Smooth muscle cell (in vitro differentiated cells): ENCODE data around the gene ZNF638. TPM values are rescaled to one million over a fixed set of nuclear protein-coding genes. Genes with fewer than 3 reads are reported as not detected.
"Not testable (repeated sequence)": the region's sequence is repeated elsewhere in the genome, so short reads cannot be mapped to it uniquely, and the experiment has no call there.

ENCODE experiments used
- DNase-seq: peaks from one replicate; lab custom pipeline; 2025; ENCODE audit not compliant: unreplicated experiment; lab: John Stamatoyannopoulos, UW
- H2AFZ ChIP-seq: fragments of 200-600 bp; sonication (generic); 2 replicates; pipeline ENCODE4 v1.6.0; 2016; ENCODE audit warnings: antibody characterized with exemption, low read depth, mild to moderate bottlenecking
- H3F3A ChIP-seq: fragments of 200-600 bp; sonication (generic); 2 replicates; pipeline ENCODE4 v1.6.0; 2017; ENCODE audit warnings: antibody characterized with exemption, low read depth
- H3K27ac ChIP-seq: fragments of 200-600 bp; sonication (generic); 2 replicates; pipeline ENCODE4 v1.5.1; 2016; ENCODE audit warnings: low read depth, mild to moderate bottlenecking
- H3K27me3 ChIP-seq: fragments of 200-600 bp; sonication (generic); 2 replicates; pipeline ENCODE4 v1.6.1; 2016; ENCODE audit warnings: low read depth, mild to moderate bottlenecking
- H3K36me3 ChIP-seq: fragments of 200-600 bp; sonication (generic); 2 replicates; pipeline ENCODE4 v1.5.1; 2016; ENCODE audit warnings: low read depth
- H3K4me1 ChIP-seq: fragments of 200-600 bp; sonication (generic); 2 replicates; pipeline ENCODE4 v1.5.1; 2016; ENCODE audit warnings: low read depth
- H3K4me2 ChIP-seq: fragments of 200-600 bp; sonication (generic); 2 replicates; pipeline ENCODE4 v1.6.0; 2016; ENCODE audit warnings: mild to moderate bottlenecking
- H3K4me3 ChIP-seq: fragments of 200-600 bp; sonication (generic); 2 replicates; pipeline ENCODE4 v1.5.1; 2016; ENCODE audit warnings: mild to moderate bottlenecking
- H3K79me2 ChIP-seq: fragments of 200-600 bp; sonication (generic); 2 replicates; pipeline ENCODE4 v1.6.0; 2016; ENCODE audit warnings: low read depth, mild to moderate bottlenecking
- H3K9ac ChIP-seq: fragments of 200-600 bp; sonication (generic); 2 replicates; pipeline ENCODE4 v1.6.0; 2016; ENCODE audit warnings: low read depth
- H3K9me3 ChIP-seq: fragments of 200-600 bp; sonication (generic); replicated peaks from 2 replicates; pipeline ENCODE4 v1.5.1; 2016; ENCODE audit warnings: low read depth
- H4K20me1 ChIP-seq: fragments of 200-600 bp; sonication (generic); 2 replicates; pipeline ENCODE4 v1.6.0; 2016; ENCODE audit warnings: low read depth
- WGBS: methylation state at CpG from one replicate; pipeline ENCODE4 v1.1.7; 2016; ENCODE audit warnings: low lambda C conversion rate; 5-methylcytosine and 5-hydroxymethylcytosine counted together
- polyA plus RNA-seq: library from polyadenylated mRNA; unstranded; fragments of >200 nt; fragmentation: Nextera tagmentation; extraction: Ambion mirVana; gene quantifications from 2 replicates; pipeline ENCODE4 v1.2.1, GENCODE V29; 2016
- total RNA-seq: library from RNA; depleted of rRNA; stranded (reverse); fragments of >200 nt; gene quantifications from 2 replicates; pipeline ENCODE4 v1.2.3, GENCODE V29; 2014
- TF ChIP-seq, protein P1 (sequence below): fragments of 200-600 bp; sonication (generic); IDR thresholded peaks from 2 replicates; pipeline ENCODE4 v1.5.1; 2017; ENCODE audit warnings: borderline replicate concordance, mild to moderate bottlenecking, antibody characterized with exemption; ENCODE audit not compliant: insufficient read depth, poor library complexity, severe bottlenecking

Gene ZNF638
- total and polyA plus RNA-seq, 2 experiments from 2014 or later: 44.8 to 159 TPM

- H3K79me2 ChIP-seq: no peaks in the 10 kb centered on the region
- H3K9ac ChIP-seq: no peak overlapping the region
- H3K27ac ChIP-seq: no peak overlapping the region
- no peak overlapping the region for H3K4me3 ChIP-seq
- no peaks in the 10 kb centered on the region for H3F3A ChIP-seq
- DNase-seq: no peak
- no peaks in the 10 kb centered on the region for H3K9me3 ChIP-seq
- WGBS: 87% methylated on average over 9 of the region's 9 CpGs
- no peaks in the 10 kb centered on the region for H4K20me1 ChIP-seq
- no peaks in the 10 kb centered on the region for H3K27me3 ChIP-seq
- H3K4me1 ChIP-seq: no peaks in the 10 kb centered on the region
- no peak overlapping the region for H2AFZ ChIP-seq
- H3K4me2 ChIP-seq: no peak overlapping the region
- H3K36me3 ChIP-seq: no peaks in the 10 kb centered on the region
- TF ChIP-seq, protein P1, sequence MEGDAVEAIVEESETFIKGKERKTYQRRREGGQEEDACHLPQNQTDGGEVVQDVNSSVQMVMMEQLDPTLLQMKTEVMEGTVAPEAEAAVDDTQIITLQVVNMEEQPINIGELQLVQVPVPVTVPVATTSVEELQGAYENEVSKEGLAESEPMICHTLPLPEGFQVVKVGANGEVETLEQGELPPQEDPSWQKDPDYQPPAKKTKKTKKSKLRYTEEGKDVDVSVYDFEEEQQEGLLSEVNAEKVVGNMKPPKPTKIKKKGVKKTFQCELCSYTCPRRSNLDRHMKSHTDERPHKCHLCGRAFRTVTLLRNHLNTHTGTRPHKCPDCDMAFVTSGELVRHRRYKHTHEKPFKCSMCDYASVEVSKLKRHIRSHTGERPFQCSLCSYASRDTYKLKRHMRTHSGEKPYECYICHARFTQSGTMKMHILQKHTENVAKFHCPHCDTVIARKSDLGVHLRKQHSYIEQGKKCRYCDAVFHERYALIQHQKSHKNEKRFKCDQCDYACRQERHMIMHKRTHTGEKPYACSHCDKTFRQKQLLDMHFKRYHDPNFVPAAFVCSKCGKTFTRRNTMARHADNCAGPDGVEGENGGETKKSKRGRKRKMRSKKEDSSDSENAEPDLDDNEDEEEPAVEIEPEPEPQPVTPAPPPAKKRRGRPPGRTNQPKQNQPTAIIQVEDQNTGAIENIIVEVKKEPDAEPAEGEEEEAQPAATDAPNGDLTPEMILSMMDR: no peak
Observed at GRCh38 chr2:71313016-71313766, 18.4 kb upstream of the ZNF638 start.

- H3K27ac ChIP-seq: no peak overlapping the region
- DNase-seq: no peak
- no peaks in the 10 kb centered on the region for H4K20me1 ChIP-seq
- no peaks in the 10 kb centered on the region for H3K36me3 ChIP-seq
- no peaks in the 10 kb centered on the region for H3K9me3 ChIP-seq
- H2AFZ ChIP-seq: no peak overlapping the region
- H3K4me2 ChIP-seq: no peak overlapping the region
- TF ChIP-seq, protein P1: no peak
- H3K79me2 ChIP-seq: no peaks in the 10 kb centered on the region
- no peak overlapping the region for H3K9ac ChIP-seq
- no peaks in the 10 kb centered on the region for H3K4me1 ChIP-seq
- H3F3A ChIP-seq: no peaks in the 10 kb centered on the region
- 84% methylated on average over 4 of the region's 4 CpGs for WGBS
- no peak overlapping the region for H3K4me3 ChIP-seq
- H3K27me3 ChIP-seq: no peaks in the 10 kb centered on the region
Observed at GRCh38 chr2:71317060-71317459, 14.5 kb upstream of the ZNF638 start.

GRCh38 chr2:71317900-71318299 lies 13.7 kb upstream of the ZNF638 start:
- not testable (repeated sequence) for H3K27me3 ChIP-seq, H3K4me2 ChIP-seq, H3K9ac ChIP-seq, H4K20me1 ChIP-seq, H3K36me3 ChIP-seq, H3K4me3 ChIP-seq, H3K27ac ChIP-seq, DNase-seq, H3F3A ChIP-seq, H3K4me1 ChIP-seq, H2AFZ ChIP-seq, H3K79me2 ChIP-seq, H3K9me3 ChIP-seq
- 95% methylated on average over 4 of the region's 4 CpGs for WGBS

DNA sequence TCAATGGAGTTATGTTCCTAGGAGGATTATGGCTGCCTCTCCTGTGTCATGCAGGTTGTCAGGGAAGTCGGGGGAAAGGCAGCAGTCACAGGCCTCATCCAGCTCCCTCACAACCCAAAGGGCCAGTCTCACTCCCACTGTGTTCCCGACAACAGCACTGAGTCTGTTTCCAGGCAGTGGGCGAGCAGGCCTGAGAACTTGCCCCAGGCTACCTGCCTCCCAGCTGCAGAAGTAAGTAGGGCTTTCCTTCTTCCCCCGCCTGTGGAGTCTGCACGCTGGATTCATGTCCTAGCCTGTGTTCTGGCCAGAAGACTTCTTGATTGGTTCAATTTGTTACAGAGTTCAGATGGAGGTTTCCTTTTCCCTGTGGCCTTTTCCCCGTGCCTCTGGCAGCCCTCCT lies 8.2 kb upstream of the ZNF638 start:
- H3K27me3 ChIP-seq: no peaks in the 10 kb centered on the region
- no peak overlapping the region for H3K4me3 ChIP-seq
- H4K20me1 ChIP-seq: no peaks in the 10 kb centered on the region
- no peak for DNase-seq
- TF ChIP-seq, protein P1: no peak
- no peaks in the 10 kb centered on the region for H3F3A ChIP-seq
- no peaks in the 10 kb centered on the region for H3K4me1 ChIP-seq
- WGBS: 85% methylated on average over 6 of the region's 6 CpGs
- no peaks in the 10 kb centered on the region for H3K9me3 ChIP-seq
- no peak overlapping the region for H3K4me2 ChIP-seq
- no peak overlapping the region for H3K27ac ChIP-seq
- H3K36me3 ChIP-seq: no peaks in the 10 kb centered on the region
- no peaks in the 10 kb centered on the region for H3K79me2 ChIP-seq
- H2AFZ ChIP-seq: no peak overlapping the region
- H3K9ac ChIP-seq: no peak overlapping the region
